ENCODE measurements around the gene SLC5A2. TPM values are rescaled to one million over a fixed set of nuclear protein-coding genes. Genes with fewer than 3 reads are reported as not detected.

SLC5A2 gene
- not detected in 2 replicates for total RNA-seq

DNA sequence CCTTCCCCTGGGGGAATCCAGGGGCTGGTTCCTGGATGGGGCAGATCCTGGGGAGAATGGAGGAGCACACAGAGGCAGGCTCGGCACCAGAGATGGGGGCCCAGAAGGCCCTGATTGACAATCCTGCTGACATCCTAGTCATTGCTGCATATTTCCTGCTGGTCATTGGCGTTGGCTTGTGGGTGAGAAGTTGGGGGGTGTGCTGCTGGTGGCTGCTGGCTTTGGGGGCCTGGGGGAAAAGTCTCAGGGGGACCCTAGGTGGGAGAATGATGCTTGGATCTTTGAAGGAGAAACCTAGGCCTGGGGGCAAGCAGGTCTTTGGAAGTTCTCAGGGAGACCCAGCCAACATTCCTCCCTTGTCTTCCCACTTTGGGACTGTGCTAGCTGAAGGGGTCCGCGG, at the start of gene SLC5A2:
SLC5A2 (plus strand) TSS at position 43 of the 400 bp plus-strand sequence; CDS start at position 57, 14 bp downstream.

DNA sequence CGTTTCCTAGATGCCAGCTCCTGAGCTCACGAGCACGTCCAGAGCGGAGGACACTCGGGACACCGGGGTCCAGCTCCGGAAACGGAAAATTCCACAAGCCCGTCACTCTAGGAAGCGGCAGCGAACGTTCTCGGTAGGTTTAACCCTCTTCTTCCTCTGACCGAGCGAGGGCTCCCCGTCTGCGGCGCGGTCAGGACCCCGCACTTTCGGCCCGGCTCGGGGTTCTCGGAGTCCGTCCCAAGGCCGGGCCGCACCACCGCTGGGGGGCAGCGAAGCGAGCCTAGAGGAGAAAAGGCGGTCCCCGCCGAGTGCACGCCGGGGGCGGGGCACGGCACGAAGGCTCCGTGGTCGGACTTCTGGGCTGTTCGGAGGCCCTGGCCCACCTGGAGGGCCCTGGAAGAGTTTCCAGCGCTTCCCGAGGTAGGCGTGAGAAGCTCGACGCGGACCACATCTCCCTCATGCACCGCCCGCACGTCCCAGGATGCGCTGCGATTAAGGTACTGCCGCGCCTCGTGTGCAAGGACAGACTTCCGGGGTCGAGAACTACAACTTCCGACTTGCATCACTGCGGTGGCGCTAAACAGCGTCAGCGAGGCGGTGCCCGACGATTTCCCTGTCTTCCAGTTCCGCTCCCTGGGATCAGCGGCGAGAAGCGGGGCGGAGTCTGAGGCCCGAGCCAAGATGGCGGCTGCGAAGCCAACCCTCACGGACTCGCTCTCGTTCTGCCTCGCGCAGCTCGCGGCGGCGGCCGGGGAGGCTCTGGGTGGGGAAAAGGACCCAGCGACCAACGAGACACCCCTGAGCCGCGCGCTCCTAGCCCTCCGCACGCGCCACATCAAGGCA, 23.9 kb upstream of the SLC5A2 start, which contains the start of gene ARMC5:
ARMC5 (plus strand) TSS at position 658 of the 843 bp plus-strand sequence; CDS start at position 682, 24 bp downstream.

GRCh38 chr16:31471875-31472708, 10.8 kb upstream of the SLC5A2 start, which contains the start of gene TGFB1I1:
Gene TGFB1I1, plus strand, starts transcription at chr16:31472152. Its CDS starts 37 bp downstream, at chr16:31472189.

GRCh38 chr16:31507929-31508705, 25.2 kb downstream of the SLC5A2 start, which contains the start of gene RUSF1:
Gene RUSF1, minus strand, starts transcription at chr16:31508391. Its CDS starts 18 bp downstream, at chr16:31508373.

DNA sequence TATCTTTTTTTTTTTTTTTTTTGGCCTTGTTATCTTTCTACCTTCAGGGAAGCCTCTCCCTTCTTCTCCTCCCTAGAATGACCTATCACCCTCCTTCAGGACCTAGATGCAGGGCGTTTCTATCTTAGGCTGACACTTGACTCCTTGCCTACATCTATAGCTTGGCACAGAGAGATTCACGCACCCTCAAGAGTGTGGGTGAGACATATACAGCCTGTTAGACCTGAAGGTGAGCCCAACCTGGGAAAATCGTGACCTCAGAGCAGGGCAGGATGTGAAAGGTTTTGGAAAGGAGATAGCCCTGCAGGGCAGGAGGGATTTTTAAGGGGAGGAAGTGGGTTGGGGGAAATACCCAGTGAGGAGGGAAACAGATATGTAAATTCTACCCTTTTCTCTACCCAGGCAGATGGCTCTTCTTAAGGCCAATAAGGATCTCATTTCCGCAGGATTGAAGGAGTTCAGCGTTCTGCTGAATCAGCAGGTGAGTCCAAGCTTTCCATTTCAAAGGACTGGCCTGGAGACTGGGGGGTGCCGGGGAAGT, 44.9 kb downstream of the SLC5A2 start, which contains the start of gene AHSP:
AHSP (plus strand) TSS at position 167 of the 541 bp plus-strand sequence; CDS start at position 407, 240 bp downstream.

Other genes with a start within 250 kb of the SLC5A2 start
- gene ITGAM, start 223.1 kb upstream of the SLC5A2 start, total RNA-seq = not detected in 2 replicates
- gene ITGAX, start 127.9 kb upstream of the SLC5A2 start, total RNA-seq = not detected in 2 replicates
- not detected in 2 replicates for gene ITGAD, start 89.8 kb upstream of the SLC5A2 start, total RNA-seq
- gene COX6A2, start 54.8 kb upstream of the SLC5A2 start, total RNA-seq = not detected in 2 replicates
- 0.30 and 0.42 TPM in 2 replicates for gene ZNF843, start 40.3 kb upstream of the SLC5A2 start, total RNA-seq
- gene ARMC5, start 23.6 kb upstream of the SLC5A2 start, total RNA-seq = 6.5 and 9.1 TPM in 2 replicates
- gene TGFB1I1, start 11.0 kb upstream of the SLC5A2 start, total RNA-seq = 47.8 and 74.7 TPM in 2 replicates
- 69.5 and 111 TPM in 2 replicates for gene RUSF1, start 25.3 kb downstream of the SLC5A2 start, total RNA-seq
- not detected in 2 replicates for gene AHSP, start 44.8 kb downstream of the SLC5A2 start, total RNA-seq